Keratinocyte (primary cell): ENCODE data around the gene DAPK1. TPM values are rescaled to one million over a fixed set of nuclear protein-coding genes. Genes with fewer than 3 reads are reported as not detected.

Source experiments
- DNase-seq: peaks from one replicate; pipeline ENCODE4 v3.0.0-alpha.2; 2011; ENCODE audit warnings: low read depth, missing footprints, low spot score
- FAIRE-seq: peaks from 2 replicates; lab custom pipeline; 2011; peaks lifted over from hg19 to GRCh38; lab: Jason Lieb, UNC
- H2AFZ ChIP-seq: 2 replicates; pipeline ENCODE4 v1.6.0; 2012; ENCODE audit warnings: low read length, control low read depth, inconsistent platforms; ENCODE audit not compliant: control insufficient read depth
- H3K27ac ChIP-seq: 2 replicates; pipeline ENCODE4 v1.5.1; 2011; ENCODE audit warnings: low read length; ENCODE audit not compliant: control insufficient read depth, insufficient read depth
- H3K27me3 ChIP-seq: 3 replicates; pipeline ENCODE4 v1.6.0; 2011; ENCODE audit warnings: low read length; ENCODE audit not compliant: control insufficient read depth, insufficient read depth; ENCODE audit errors: extremely low read depth
- H3K36me3 ChIP-seq, 2 experiments: 2 replicates in 1 of 2; 3 replicates in 1 of 2; pipeline ENCODE4 v1.5.1; 2011; ENCODE audit warnings: low read length in 2 of 2, mild to moderate bottlenecking in 1 of 2; ENCODE audit not compliant: control insufficient read depth in 2 of 2, insufficient read depth in 2 of 2; ENCODE audit errors: extremely low read depth in 1 of 2
- H3K4me1 ChIP-seq: 3 replicates; pipeline ENCODE4 v1.5.1; 2011; ENCODE audit warnings: low read length; ENCODE audit not compliant: control insufficient read depth, insufficient read depth; ENCODE audit errors: extremely low read depth
- H3K4me2 ChIP-seq: 3 replicates; pipeline ENCODE4 v1.6.0; 2011; ENCODE audit warnings: low read depth, low read length; ENCODE audit not compliant: control insufficient read depth, insufficient read depth; ENCODE audit errors: extremely low read depth
- H3K4me3 ChIP-seq, 3 experiments: fragments of 200-600 bp in 1 of 3; sonication (generic) in 1 of 3; 2 replicates in 2 of 3; 3 replicates in 1 of 3; pipeline ENCODE4 v1.5.1; 2011 to 2016; ENCODE audit warnings: low read length in 3 of 3, mild to moderate bottlenecking in 3 of 3, control low read depth in 2 of 3, inconsistent platforms in 1 of 3, low read depth in 1 of 3, mixed read lengths in 1 of 3, mixed run types in 1 of 3, moderate library complexity in 1 of 3; ENCODE audit not compliant: control insufficient read depth in 2 of 3, insufficient read depth in 2 of 3; ENCODE audit errors: extremely low read depth in 1 of 3
- H3K79me2 ChIP-seq: 2 replicates; pipeline ENCODE4 v1.6.0; 2012; ENCODE audit warnings: low read length; ENCODE audit not compliant: control insufficient read depth, insufficient read depth
- H3K9ac ChIP-seq: 3 replicates; pipeline ENCODE4 v1.6.0; 2011; ENCODE audit warnings: low read length; ENCODE audit not compliant: control insufficient read depth, insufficient read depth; ENCODE audit errors: extremely low read depth
- H3K9me1 ChIP-seq: 3 replicates; pipeline ENCODE4 v1.6.0; 2011; ENCODE audit warnings: low read length; ENCODE audit not compliant: control insufficient read depth, insufficient read depth; ENCODE audit errors: extremely low read depth
- H3K9me3 ChIP-seq: 2 replicates; pipeline ENCODE4 v1.5.1; 2012; ENCODE audit warnings: low read depth, low read length; ENCODE audit not compliant: control insufficient read depth
- H4K20me1 ChIP-seq: 3 replicates; pipeline ENCODE4 v1.6.0; 2011; ENCODE audit warnings: low read length; ENCODE audit not compliant: control insufficient read depth, insufficient read depth; ENCODE audit errors: extremely low read depth
- EZH2 ChIP-seq: IDR thresholded peaks from one replicate; pipeline ENCODE4 v1.6.1; 2012; ENCODE audit warnings: inconsistent platforms, mild to moderate bottlenecking, low read length, moderate library complexity
- dilution Hi-C: fragments of 300-500 bp; cut with MboI; formaldehyde crosslinking; loops from one replicate; pipeline ENCODE4 v1.7.0; 2020; ENCODE audit warnings: low sequenced_read_pairs; ENCODE audit not compliant: extremely low pct_ligation_motif_present
- polyA plus RNA-seq, 5 experiments: library from polyadenylated mRNA; depleted of rRNA in 3 of 5; stranded (reverse) in 3 of 5; stranded (forward) in 1 of 5; unstranded in 1 of 5; fragments of >200 nt; gene quantifications; 1 replicate in 1 of 5; 2 replicates in 3 of 5; 3 replicates in 1 of 5; pipeline versions ENCODE4 v1.2.1 to v1.2.3, GENCODE V29; 2011 to 2012; ENCODE audit warnings: missing spikeins in 2 of 5, low read depth in 1 of 5, low replicate concordance in 1 of 5
- TF ChIP-seq, protein P1 (sequence below), 3 experiments: IDR thresholded peaks in 1 of 3; conservative IDR thresholded peaks in 1 of 3; optimal IDR thresholded peaks in 1 of 3; 2 replicates in 2 of 3; 3 replicates in 1 of 3; pipeline versions ENCODE3 to v1.5.1; 2011; ENCODE audit warnings: low read length in 3 of 3, mild to moderate bottlenecking in 3 of 3, moderate library complexity in 2 of 3, control low read depth in 1 of 3, inconsistent platforms in 1 of 3; ENCODE audit not compliant: insufficient read depth in 2 of 3; ENCODE audit errors: extremely low read depth in 1 of 3

Gene DAPK1
- polyA plus RNA-seq, 1 donor (not counting 4 experiments of a cell fraction or from before 2014, with no cell fraction given), result 2.8 TPM

DNA sequence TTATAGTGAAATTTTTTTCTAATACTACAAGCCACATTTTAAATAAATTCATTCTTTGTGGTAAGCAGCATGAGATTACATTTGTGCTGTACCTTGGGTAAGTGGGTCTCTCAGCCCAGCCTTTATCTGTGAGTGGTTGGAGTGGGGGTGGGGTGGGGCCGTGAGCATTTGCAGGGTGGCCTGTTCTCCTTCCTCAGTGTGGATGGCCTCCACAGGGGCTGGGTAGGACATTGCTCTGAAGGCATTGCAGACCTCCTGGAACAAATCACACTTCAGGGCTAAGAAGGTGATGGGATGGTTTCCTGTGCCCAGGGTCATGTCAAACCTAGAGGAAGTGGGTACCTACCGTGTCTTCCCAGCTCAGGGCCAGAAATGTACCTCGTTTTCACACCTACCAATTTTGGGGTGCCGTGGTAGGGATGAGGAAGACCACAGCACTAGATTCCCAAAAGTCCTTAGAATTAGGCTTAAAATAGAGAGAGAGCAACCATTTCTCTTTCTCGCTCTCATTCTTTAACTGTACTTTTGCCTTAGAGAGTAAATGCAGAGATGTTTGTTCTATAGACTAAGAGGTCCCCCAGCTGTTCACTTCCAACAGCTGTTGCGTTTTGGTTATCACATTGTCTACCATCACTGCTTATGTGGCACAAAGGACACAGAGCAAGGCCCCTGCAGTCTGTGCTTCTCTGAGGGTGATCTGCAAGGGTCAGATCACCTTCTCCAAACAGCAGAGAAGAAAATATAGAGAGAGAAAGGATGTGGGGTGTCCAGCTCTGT is 144.9 kb downstream of the DAPK1 start:
- H3K36me3 ChIP-seq, result no peaks in the 10 kb centered on the region
- H3K4me3 ChIP-seq, result no peak overlapping the region
- dilution Hi-C loops, result no loop called here
- no peaks in the 10 kb centered on the region for H3K9me1 ChIP-seq
- TF ChIP-seq EZH2, result no peak
- TF ChIP-seq, protein P1, sequence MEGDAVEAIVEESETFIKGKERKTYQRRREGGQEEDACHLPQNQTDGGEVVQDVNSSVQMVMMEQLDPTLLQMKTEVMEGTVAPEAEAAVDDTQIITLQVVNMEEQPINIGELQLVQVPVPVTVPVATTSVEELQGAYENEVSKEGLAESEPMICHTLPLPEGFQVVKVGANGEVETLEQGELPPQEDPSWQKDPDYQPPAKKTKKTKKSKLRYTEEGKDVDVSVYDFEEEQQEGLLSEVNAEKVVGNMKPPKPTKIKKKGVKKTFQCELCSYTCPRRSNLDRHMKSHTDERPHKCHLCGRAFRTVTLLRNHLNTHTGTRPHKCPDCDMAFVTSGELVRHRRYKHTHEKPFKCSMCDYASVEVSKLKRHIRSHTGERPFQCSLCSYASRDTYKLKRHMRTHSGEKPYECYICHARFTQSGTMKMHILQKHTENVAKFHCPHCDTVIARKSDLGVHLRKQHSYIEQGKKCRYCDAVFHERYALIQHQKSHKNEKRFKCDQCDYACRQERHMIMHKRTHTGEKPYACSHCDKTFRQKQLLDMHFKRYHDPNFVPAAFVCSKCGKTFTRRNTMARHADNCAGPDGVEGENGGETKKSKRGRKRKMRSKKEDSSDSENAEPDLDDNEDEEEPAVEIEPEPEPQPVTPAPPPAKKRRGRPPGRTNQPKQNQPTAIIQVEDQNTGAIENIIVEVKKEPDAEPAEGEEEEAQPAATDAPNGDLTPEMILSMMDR (optimal IDR thresholded peaks at IDR 0.05 in 1 of 3, IDR thresholded peaks at IDR 0.05 in 1 of 3, conservative IDR thresholded peaks at IDR 0.05 in 1 of 3; ENCODE audit: extremely low read depth in 1 of 3, insufficient read depth in 2 of 3, low read length in 3 of 3), result no peak
- no peak for FAIRE-seq
- no peak overlapping the region for H3K27ac ChIP-seq
- no peak for DNase-seq
- H2AFZ ChIP-seq, result no peak overlapping the region
- H3K4me1 ChIP-seq, result no peaks in the 10 kb centered on the region
- H3K9ac ChIP-seq, result no peak overlapping the region
- peaks cover 3% of the 10 kb centered on the region for H3K27me3 ChIP-seq
- no peaks in the 10 kb centered on the region for H3K9me3 ChIP-seq
- H4K20me1 ChIP-seq, result no peaks in the 10 kb centered on the region
- H3K4me2 ChIP-seq, result no peak overlapping the region
- H3K79me2 ChIP-seq, result no peaks in the 10 kb centered on the region

DNA sequence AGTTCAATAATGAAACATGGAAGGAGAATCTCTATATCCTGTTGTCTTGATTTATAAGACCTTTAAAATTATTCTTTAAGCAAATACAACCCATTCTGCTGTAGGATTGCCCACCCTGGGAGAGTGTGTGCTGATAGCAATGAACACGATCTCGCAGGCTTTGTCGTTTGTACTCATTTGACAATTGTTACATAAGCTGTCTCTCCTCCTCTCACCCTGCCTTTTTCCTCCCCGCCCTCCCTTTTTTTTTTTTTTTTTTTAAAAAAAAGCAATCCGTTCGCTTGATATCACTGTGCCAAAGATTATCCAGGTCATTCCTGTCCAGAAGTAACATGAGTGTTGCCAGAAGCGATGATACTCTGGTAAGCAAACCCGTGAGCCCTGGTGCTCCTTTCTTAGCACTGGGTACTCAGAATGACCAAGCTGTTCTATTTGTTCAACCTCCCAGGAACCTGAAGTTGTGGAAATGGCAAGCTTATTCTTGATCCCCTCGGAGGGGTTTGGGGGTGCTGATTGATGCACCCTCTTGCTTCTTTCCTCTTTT is 145.5 kb downstream of the DAPK1 start:
- no peaks in the 10 kb centered on the region for H3K9me1 ChIP-seq
- DNase-seq (no peak), FAIRE-seq (no peak)
- dilution Hi-C loops, result no loop called here
- no peaks in the 10 kb centered on the region for H3K36me3 ChIP-seq
- no peak overlapping the region for H3K4me2 ChIP-seq
- H3K27ac ChIP-seq, result no peak overlapping the region
- no peaks in the 10 kb centered on the region for H4K20me1 ChIP-seq
- no peak overlapping the region for H3K9ac ChIP-seq
- no peaks in the 10 kb centered on the region for H3K9me3 ChIP-seq
- no peak overlapping the region for H2AFZ ChIP-seq
- H3K4me1 ChIP-seq, result no peaks in the 10 kb centered on the region
- H3K4me3 ChIP-seq, result no peak overlapping the region
- TF ChIP-seq, protein P1 (optimal IDR thresholded peaks at IDR 0.05 in 1 of 3, IDR thresholded peaks at IDR 0.05 in 1 of 3, conservative IDR thresholded peaks at IDR 0.05 in 1 of 3; ENCODE audit: extremely low read depth in 1 of 3, insufficient read depth in 2 of 3, low read length in 3 of 3), result no peak
- TF ChIP-seq EZH2, result no peak
- H3K27me3 ChIP-seq, result peaks cover 3% of the 10 kb centered on the region
- H3K79me2 ChIP-seq, result no peaks in the 10 kb centered on the region
